B cell (primary cell): ENCODE results near the gene SLC25A4. TPM values are rescaled to one million over a fixed set of nuclear protein-coding genes. Genes with fewer than 3 reads are reported as not detected.
A peak's percentile ranks its signal among the peaks of the same experiment; 100 is the strongest.

Experiments
- ATAC-seq: fragments of 200-7000 bp; cut with Tn5 transposase; one replicate; pipeline ENCODE4 v1.10.0; 2021; ENCODE audit warnings: low read depth, mild to moderate bottlenecking, moderate number of reproducible peaks, moderate library complexity
- CTCF ChIA-PET: fragments of 350-600 bp; sonication (Branson Sonifier 250); formaldehyde crosslinking; loops from one replicate; lab custom pipeline; 2021; ENCODE audit warnings: antibody characterized with exemption, inconsistent platforms; lab: Charles Lee
- POLR2A ChIA-PET: fragments of 350-600 bp; sonication (Branson Sonifier 250); formaldehyde crosslinking; loops from one replicate; lab custom pipeline; 2021; ENCODE audit warnings: antibody characterized with exemption; lab: Charles Lee
- DNase-seq: peaks from one replicate; pipeline ENCODE4 v3.0.0; 2013
- H2AFZ ChIP-seq: 2 replicates; pipeline ENCODE4 v1.6.1; 2012; ENCODE audit warnings: mild to moderate bottlenecking, low read depth, low read length; ENCODE audit not compliant: insufficient read depth, poor library complexity, severe bottlenecking
- H3K27ac ChIP-seq, 2 donors: 1 replicate in 1 of 2; 2 replicates in 1 of 2; pipeline ENCODE4 v1.5.1; 2012 to 2013; ENCODE audit warnings: low read length in 2 of 2, mild to moderate bottlenecking in 2 of 2, moderate library complexity in 1 of 2
- H3K27me3 ChIP-seq, 4 experiments: fragments of 200-600 bp in 1 of 4; sonication (generic) in 1 of 4; replicated peaks in 1 of 4; 1 replicate in 2 of 4; 2 replicates in 2 of 4; pipeline versions ENCODE4 v1.6.1 to v1.7.0; 2013 to 2016; ENCODE audit warnings: low read length in 3 of 4, mild to moderate bottlenecking in 2 of 4, mixed read lengths in 1 of 4, moderate library complexity in 1 of 4; ENCODE audit not compliant: insufficient read depth in 4 of 4, control insufficient read depth in 3 of 4; ENCODE audit errors: control extremely low read depth in 1 of 4
- H3K36me3 ChIP-seq, 2 experiments: replicated peaks in 1 of 2; 1 replicate in 1 of 2; 2 replicates in 1 of 2; pipeline versions ENCODE4 v1.6.1 to v1.7.1; 2013; ENCODE audit warnings: low read length in 1 of 2; ENCODE audit not compliant: insufficient read depth in 2 of 2, control insufficient read depth in 1 of 2; ENCODE audit errors: control extremely low read depth in 1 of 2, extremely low read depth in 1 of 2
- H3K4me1 ChIP-seq, 2 donors: fragments of 200-600 bp in 1 of 2; sonication (generic) in 1 of 2; 1 replicate in 1 of 2; 2 replicates in 1 of 2; pipeline versions ENCODE4 v1.5.1 to v1.6.1; 2013 to 2017; ENCODE audit warnings: low read length in 2 of 2; ENCODE audit not compliant: control insufficient read depth in 2 of 2, insufficient read depth in 2 of 2
- H3K4me2 ChIP-seq: replicated peaks from 2 replicates; pipeline ENCODE3; 2012; ENCODE audit warnings: mild to moderate bottlenecking, low read depth, low read length; ENCODE audit not compliant: poor library complexity, severe bottlenecking
- H3K4me3 ChIP-seq, 5 experiments: fragments of 200-600 bp in 1 of 5; sonication (generic) in 1 of 5; 1 replicate in 3 of 5; 2 replicates in 2 of 5; pipeline versions ENCODE4 v1.5.1 to v1.7.0; 2011 to 2016; ENCODE audit warnings: low read length in 4 of 5, mild to moderate bottlenecking in 4 of 5, low read depth in 2 of 5, control low read depth in 1 of 5, moderate library complexity in 1 of 5; ENCODE audit not compliant: insufficient read depth in 1 of 5; ENCODE audit errors: control extremely low read depth in 1 of 5, extremely low read depth in 1 of 5
- H3K79me2 ChIP-seq: fragments of 200-600 bp; sonication (generic); one replicate; pipeline ENCODE4 v1.6.0; 2016; ENCODE audit warnings: low read length; ENCODE audit not compliant: control insufficient read depth, insufficient read depth
- H3K9ac ChIP-seq: fragments of 200-600 bp; sonication (generic); 2 replicates; pipeline ENCODE4 v1.6.1; 2017; ENCODE audit warnings: mild to moderate bottlenecking, low read length, moderate library complexity
- H3K9me3 ChIP-seq, 3 donors: one replicate each; pipeline versions ENCODE4 v1.6.1 to v1.7.1; 2013; ENCODE audit warnings: low read length in 2 of 3; ENCODE audit not compliant: control insufficient read depth in 2 of 3, insufficient read depth in 1 of 3; ENCODE audit errors: control extremely low read depth in 1 of 3
- H4K20me1 ChIP-seq: 2 replicates; pipeline ENCODE4 v1.6.0; 2012; ENCODE audit warnings: mild to moderate bottlenecking, low read length; ENCODE audit not compliant: insufficient read depth, control insufficient read depth, poor library complexity, severe bottlenecking
- H3K27ac Mint-ChIP-seq: one replicate; pipeline ENCODE4 v1.8.0; 2021; ENCODE audit warnings: mixed read lengths
- H3K27me3 Mint-ChIP-seq: one replicate; pipeline ENCODE4 v1.8.0; 2021; ENCODE audit warnings: mixed read lengths
- H3K4me1 Mint-ChIP-seq: one replicate; pipeline ENCODE4 v1.8.0; 2021; ENCODE audit warnings: mixed read lengths
- H3K4me3 Mint-ChIP-seq: one replicate; pipeline ENCODE4 v1.8.0; 2021; ENCODE audit warnings: mixed read lengths
- H3K9me3 Mint-ChIP-seq: one replicate; pipeline ENCODE4 v1.8.0; 2022; ENCODE audit warnings: mixed read lengths; ENCODE audit not compliant: insufficient read depth
- CTCF ChIP-seq: fragments of 200-600 bp; IDR thresholded peaks from one replicate; pipeline ENCODE4 v1.8.0; 2022; ENCODE audit warnings: antibody characterized with exemption, mild to moderate bottlenecking
- EZH2 ChIP-seq: IDR thresholded peaks from 2 replicates; pipeline ENCODE4 v1.6.1; 2012; ENCODE audit warnings: borderline replicate concordance, low read depth, mild to moderate bottlenecking, moderate library complexity, low read length; ENCODE audit not compliant: insufficient read depth, poor library complexity, severe bottlenecking
- WGBS: methylation state at CpG from one replicate; pipeline ENCODE4 v1.1.5; 2013; ENCODE audit warnings: missing lambda C conversion rate; ENCODE audit not compliant: insufficient coverage; 5-methylcytosine and 5-hydroxymethylcytosine counted together
- intact Hi-C: fragments of 100-400 bp; cut with micrococcal nuclease; formaldehyde crosslinking; loops from one replicate; pipeline ENCODE4 v1.10.0; 2022
- polyA plus RNA-seq: library from polyadenylated mRNA; depleted of rRNA; stranded (reverse); fragments of >200 nt; gene quantifications from 2 replicates; pipeline ENCODE4 v1.2.3, GENCODE V29; 2012
- total RNA-seq, 2 donors: library from RNA; stranded (reverse); fragments of 120-200 nt in 1 of 2; gene quantifications; 1 replicate in 1 of 2; 2 replicates in 1 of 2; pipeline versions ENCODE4 v1.2.3 to v1.2.4, GENCODE V29; 2013 to 2022

Gene SLC25A4
- total and polyA plus RNA-seq, 2 donors (not counting 1 experiment from before 2014, with no cell fraction given): 7.3 to 11.7 TPM

DNA sequence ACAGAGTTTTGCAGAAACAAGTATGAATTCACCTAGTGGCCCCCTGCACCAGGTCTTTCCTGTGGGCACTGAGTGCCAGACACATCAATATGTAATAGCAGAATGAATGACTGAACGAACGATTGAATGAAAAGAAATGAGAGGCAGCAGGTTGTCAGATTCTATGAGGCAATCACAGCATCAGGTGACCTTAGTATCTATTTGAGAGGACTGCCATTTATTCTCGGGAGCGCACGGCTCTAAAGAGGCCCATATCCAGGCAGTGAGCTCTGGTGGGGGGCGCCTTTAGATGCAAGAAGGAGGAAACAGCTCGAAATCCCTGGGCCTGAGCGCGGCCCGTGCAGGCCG lies 528 bp upstream of the SLC25A4 start:
- intact Hi-C loops: loop anchor here (2.0 to 10.0 kb wide), 9 partner anchors 40 to 1640 kb away; partner anchors contain the start of genes ACSL1, CASP3, CCDC110 and CENPU
- WGBS: 11% methylated on average over 11 of the region's 11 CpGs
- Mint-ChIP-seq H3K9me3 (no peaks in the 10 kb centered on the region), H3K27ac (peak overlapping the region; percentile 90), H3K4me3 (peak overlapping the region; percentile 97), H3K27me3 (peaks cover 11% of the 10 kb centered on the region), H3K4me1 (peaks cover 15% of the 10 kb centered on the region)
- POLR2A ChIA-PET: interaction anchor here (0.7 to 1.2 kb wide), 3 partner anchors 8 to 408 kb away, joined by 3 to 4 read pairs (median 4); partner anchors contain the start of gene SNX25
- peaks cover 0 to 4% (median 0%) of the 10 kb centered on the region in 4 experiments for H3K27me3 ChIP-seq
- no peaks in the 10 kb centered on the region for H3K79me2 ChIP-seq
- no peak for TF ChIP-seq EZH2
- no peak for TF ChIP-seq CTCF
- H3K9me3 ChIP-seq: no peaks in the 10 kb centered on the region
- peak overlapping the region; percentile 96 for H2AFZ ChIP-seq
- no peaks in the 10 kb centered on the region for H4K20me1 ChIP-seq
- DNase-seq (no peak), ATAC-seq (peak; percentile 4)
- H3K27ac ChIP-seq: peak overlapping the region; percentile 66 to 76
- H3K36me3 ChIP-seq: peaks cover 0 to 6% of the 10 kb centered on the region in 2 experiments
- CTCF ChIA-PET: interaction anchor here (0.7 to 2.3 kb wide), 16 partner anchors 8 to 408 kb away, joined by 3 to 16 read pairs (median 4); partner anchors contain the start of genes CENPU and UFSP2
- H3K4me2 ChIP-seq: peak overlapping the region; percentile 95
- H3K4me1 ChIP-seq: peaks cover 13% of the 10 kb centered on the region in 2 donors
- peak overlapping the region; percentile 74 for H3K9ac ChIP-seq
- peak overlapping the region in 4 of 5 experiments; percentile 72 to 83 (median 82) for H3K4me3 ChIP-seq

DNA sequence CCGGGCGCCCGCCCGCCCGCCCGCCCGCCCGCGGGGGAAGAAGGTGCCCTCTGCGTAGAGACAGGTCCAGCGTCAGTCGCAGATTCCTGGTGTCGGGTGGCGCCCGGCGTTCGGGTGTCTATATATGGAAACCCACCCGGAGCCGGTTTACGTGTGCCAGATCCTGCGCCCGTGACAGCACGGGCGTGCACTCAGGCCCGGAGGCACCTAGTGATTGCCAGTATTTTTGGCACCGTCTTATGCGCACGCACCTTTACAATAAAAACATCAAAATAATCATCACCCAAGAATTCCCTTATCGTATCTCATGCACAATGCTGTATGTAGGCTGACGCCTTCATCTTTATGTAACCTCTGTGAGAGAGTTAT lies 519 bp downstream of the SLC25A4 start:
- Mint-ChIP-seq H3K27me3 (peaks cover 6% of the 10 kb centered on the region), H3K4me3 (peak overlapping the region; percentile 92), H3K4me1 (peaks cover 15% of the 10 kb centered on the region), H3K27ac (peak overlapping the region; percentile 53), H3K9me3 (no peaks in the 10 kb centered on the region)
- POLR2A ChIA-PET: interaction anchor here (0.6 to 1.2 kb wide), 2 partner anchors 9 to 63 kb away, joined by 3 to 4 read pairs; no protein-coding TSS in a partner anchor
- TF ChIP-seq CTCF (no peak), EZH2 (no peak)
- peaks cover 0 to 10% of the 10 kb centered on the region in 2 experiments for H3K36me3 ChIP-seq
- DNase-seq (no peak), ATAC-seq (peak; percentile 7)
- peaks cover 0 to 4% (median 0%) of the 10 kb centered on the region in 4 experiments for H3K27me3 ChIP-seq
- no peak overlapping the region for H3K27ac ChIP-seq
- CTCF ChIA-PET: interaction anchor here (0.9 to 2.3 kb wide), 13 partner anchors 9 to 454 kb away, joined by 3 to 16 read pairs (median 4); partner anchors contain the start of genes CENPU and UFSP2
- intact Hi-C loops: loop anchor here (1.0 to 10.0 kb wide), 12 partner anchors 39 to 1641 kb away; partner anchors contain the start of genes ACSL1, ANKRD37, CASP3 and CCDC110
- peak overlapping the region; percentile 95 for H3K4me2 ChIP-seq
- H3K9ac ChIP-seq: peak overlapping the region; percentile 74
- no peaks in the 10 kb centered on the region for H3K79me2 ChIP-seq
- H2AFZ ChIP-seq: peak overlapping the region; percentile 96
- peak overlapping the region; percentile 48 to 83 (median 72) for H3K4me3 ChIP-seq
- H4K20me1 ChIP-seq: no peaks in the 10 kb centered on the region
- peaks cover 13% of the 10 kb centered on the region in 2 donors for H3K4me1 ChIP-seq
- no peaks in the 10 kb centered on the region for H3K9me3 ChIP-seq
- under 1% methylated on average over 25 of the region's 30 CpGs for WGBS
